ENCODE data around the gene TMEM143. TPM values are rescaled to one million over a fixed set of nuclear protein-coding genes. Genes with fewer than 3 reads are reported as not detected.
A peak's percentile ranks its signal among the peaks of the same experiment; 100 is the strongest.

The TMEM143 gene
- total RNA-seq, 1 experiment from 2014 or later: 15.2 TPM

DNA sequence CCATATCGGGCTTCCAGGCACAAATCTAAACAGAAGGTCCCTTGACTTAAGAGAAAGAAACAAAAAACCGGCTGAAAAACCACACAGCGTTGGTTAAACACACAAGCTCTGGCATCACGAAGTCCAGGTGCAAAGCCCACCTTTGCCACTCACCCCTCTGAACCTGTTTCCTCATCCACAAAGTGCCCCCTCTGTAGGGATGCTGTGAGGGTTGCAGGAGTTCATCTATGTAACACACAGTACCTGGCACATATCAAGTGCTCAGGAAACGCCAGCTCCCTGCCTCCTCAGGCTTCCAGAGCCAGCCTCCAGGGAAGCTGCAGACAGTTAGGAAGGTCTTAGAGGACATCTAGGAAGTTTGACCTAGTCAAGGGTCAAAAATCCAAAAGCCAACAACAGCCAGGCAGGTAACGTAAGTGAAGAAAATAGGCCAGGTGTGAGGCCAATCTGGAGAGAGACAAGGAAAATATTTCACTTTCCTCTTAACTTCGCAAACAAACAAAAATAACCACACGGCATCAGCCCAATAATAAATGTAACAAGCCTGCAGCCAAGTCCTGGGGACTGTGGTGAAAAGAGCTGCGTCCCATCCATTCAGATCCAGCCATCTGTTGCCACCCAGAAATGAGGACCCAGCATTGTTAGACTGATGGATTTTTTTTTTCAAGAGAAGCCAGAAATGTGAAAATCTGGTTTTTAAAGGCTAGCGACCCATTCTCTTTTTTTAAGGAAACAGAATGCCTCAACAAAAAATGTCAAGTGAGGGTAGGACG is 17.6 kb upstream of the TMEM143 start:
- no peaks in the 10 kb centered on the region for H3K23me2 ChIP-seq (ENCODE audit: insufficient read length, low read depth, low read length, poor library complexity, severe bottlenecking)
- H3K4ac ChIP-seq (ENCODE audit: low read depth, low read length): no peak overlapping the region
- H3K9ac ChIP-seq (ENCODE audit: extremely low read depth, insufficient read length, low read length): no peak overlapping the region
- no peak overlapping the region for H2BK120ac ChIP-seq (ENCODE audit: low read depth, low read length, poor library complexity, severe bottlenecking)
- H2BK20ac ChIP-seq (ENCODE audit: low read depth, low read length, poor library complexity, severe bottlenecking): no peak overlapping the region
- no peak overlapping the region for H4K5ac ChIP-seq (ENCODE audit: insufficient read length, low read depth, low read length)
- H4K91ac ChIP-seq (ENCODE audit: insufficient read length, low read depth, low read length): no peak overlapping the region
- H3K23ac ChIP-seq (ENCODE audit: insufficient read length, low read depth, low read length): no peak overlapping the region
- no peaks in the 10 kb centered on the region for H3K79me1 ChIP-seq (ENCODE audit: insufficient read depth, low read depth, low read length, poor library complexity, severe bottlenecking)
- H3K27ac ChIP-seq (ENCODE audit: insufficient read length, low read depth, low read length): no peak overlapping the region
- Mint-ChIP-seq H3K36me3 (ENCODE audit: insufficient read depth in 1 of 3, low read depth in 3 of 3) (peaks cover 34 to 51% (median 48%) of the 10 kb centered on the region in 3 experiments), H3K27me3 (ENCODE audit: low read depth) (no peaks in the 10 kb centered on the region; the same call in 1 of the 2 replicates), H3K4me3 (no peak overlapping the region), H3K9me3 (no peaks in the 10 kb centered on the region), H3K4me1 (no peaks in the 10 kb centered on the region), H3K27ac (peak overlapping the region in 2 of 3 experiments; percentile 50 to 87; a peak in 3 of 7 replicates)
- WGBS (ENCODE audit: extremely low coverage, insufficient read length, low lambda C conversion rate): no CpG with 5 or more reads among the region's 11 CpGs
- no peak overlapping the region for H3K14ac ChIP-seq (ENCODE audit: insufficient read depth, low read length)
- H3T11ph ChIP-seq (ENCODE audit: low read length): no peak overlapping the region
- H3K4me1 ChIP-seq (ENCODE audit: insufficient read depth, low read length): no peaks in the 10 kb centered on the region
- H3K4me2 ChIP-seq (ENCODE audit: insufficient read depth, insufficient read length, low read length): no peak overlapping the region
- H2AK5ac ChIP-seq (ENCODE audit: insufficient read length, low read length): no peak overlapping the region
- H4K8ac ChIP-seq (replicated peaks; ENCODE audit: insufficient read length, low read depth, low read length): no peak overlapping the region
- H3K79me2 ChIP-seq (ENCODE audit: insufficient read depth, low read length): no peaks in the 10 kb centered on the region
- no peak overlapping the region for H2BK15ac ChIP-seq (ENCODE audit: low read depth, low read length)
- H2AFZ ChIP-seq (ENCODE audit: low read length): no peak overlapping the region
- no peak overlapping the region for H3K18ac ChIP-seq (ENCODE audit: insufficient read length, low read depth, low read length)
- H3K9me3 ChIP-seq (ENCODE audit: control insufficient read depth, low read depth, low read length): no peaks in the 10 kb centered on the region
- TF ChIP-seq CTCF (conservative IDR thresholded peaks at IDR 0.05): peak; percentile 35; the same call in 2 of the 3 replicates
- no peak for DNase-seq
- no peaks in the 10 kb centered on the region for H3K27me3 ChIP-seq (ENCODE audit: insufficient read depth, low read length)
- H4K20me1 ChIP-seq (ENCODE audit: control insufficient read depth, insufficient read depth, insufficient read length): no peaks in the 10 kb centered on the region
- H2BK12ac ChIP-seq (ENCODE audit: insufficient read length, low read depth, low read length): no peak overlapping the region
- no peak overlapping the region for H2BK5ac ChIP-seq (ENCODE audit: insufficient read length, low read length)
- no peak overlapping the region for H3K56ac ChIP-seq (ENCODE audit: insufficient read length, low read depth, low read length)
